Measurements from ENCODE around the gene HSPA1A. TPM values are rescaled to one million over a fixed set of nuclear protein-coding genes. Genes with fewer than 3 reads are reported as not detected.

HSPA1A gene
- total and polyA plus RNA-seq, 9 of the 15 experiments (the other 6 are each of a cell fraction or from before 2014, with no cell fraction given) = 2.2 to 273 (median 107) TPM

- no peak for TF ChIP-seq ATF3 (IDR thresholded peaks at IDR 0.05)
- TF ChIP-seq ATF3 (CRISPR knock-in tag; conservative IDR thresholded peaks at IDR 0.05) = peak; percentile 92
- TF ChIP-seq ZNF695 (CRISPR knock-in tag; IDR thresholded peaks at IDR 0.05) = no peak
- peak; percentile 32; the same call in 1 of the 2 replicates for TF ChIP-seq EP300 (IDR thresholded peaks at IDR 0.05; ENCODE audit: low read length)
- peak; percentile 81; the same call in 1 of the 2 replicates for TF ChIP-seq ZBTB9 (CRISPR knock-in tag; IDR thresholded peaks at IDR 0.05)
- peak; percentile 86 for TF ChIP-seq SAFB (IDR thresholded peaks at IDR 0.05; ENCODE audit: borderline replicate concordance, low read depth, low read length)
- TF ChIP-seq SUPT5H (IDR thresholded peaks at IDR 0.05) = peak; percentile 97
- TF ChIP-seq E2F8 (IDR thresholded peaks at IDR 0.05; ENCODE audit: low read depth, partially characterized antibody) = peak; percentile 81
- no peak for TF ChIP-seq CHD1 (IDR thresholded peaks at IDR 0.05; ENCODE audit: low read length)
- no peak for TF ChIP-seq ZNF551 (CRISPR knock-in tag; IDR thresholded peaks at IDR 0.05)
- no peak for TF ChIP-seq TSHZ1 (CRISPR knock-in tag; IDR thresholded peaks at IDR 0.05)
- no peak for TF ChIP-seq ZNF518B (CRISPR knock-in tag; IDR thresholded peaks at IDR 0.05)
- peak; percentile 70 for TF ChIP-seq U2AF1 (optimal IDR thresholded peaks at IDR 0.05; ENCODE audit: low read depth, low read length)
Measured at GRCh38 chr6:31806470-31807272, 8.7 kb upstream of the HSPA1A start, which contains the start of gene LSM2 (continued).
